ENCODE results near the gene CITED4.

The CITED4 gene

GRCh38 chr1:40847023-40847745, 15.0 kb downstream of the CITED4 start:
- Histone ChIP-seq H2AFZ (ENCODE audit: low read length) (no peak overlapping the region), H3K4me3 (ENCODE audit: low read depth, low read length, poor library complexity, severe bottlenecking) (no peak overlapping the region), H3K9me3 (ENCODE audit: low read length) (no peaks in the 10 kb centered on the region), H3K4me1 (ENCODE audit: insufficient read depth, low read length, severe bottlenecking) (peaks cover 5% of the 10 kb centered on the region), H3K9ac (ENCODE audit: low read length) (no peak overlapping the region), H3K9me2 (ENCODE audit: low read depth, low read length) (no peaks in the 10 kb centered on the region), H3K36me3 (ENCODE audit: insufficient read depth, low read length) (no peaks in the 10 kb centered on the region), H3K79me2 (ENCODE audit: insufficient read depth, low read length) (no peaks in the 10 kb centered on the region), H3K27me3 (ENCODE audit: insufficient read depth, low read length) (peaks cover 6% of the 10 kb centered on the region; the same call in 1 of the 2 replicates), H3F3A (ENCODE audit: insufficient read depth, low read length) (no peaks in the 10 kb centered on the region), H4K20me1 (ENCODE audit: insufficient read depth, low read length) (no peaks in the 10 kb centered on the region), H3K4me2 (ENCODE audit: low read length) (no peak overlapping the region), H3K27ac (ENCODE audit: low read depth, low read length, poor library complexity, severe bottlenecking) (no peak overlapping the region)
- TF ChIP-seq CTCF (IDR thresholded peaks at IDR 0.05; ENCODE audit: low read length) (no peak), EZH2 (IDR thresholded peaks at IDR 0.05; ENCODE audit: borderline replicate concordance, low read length) (no peak)

- Histone ChIP-seq H3K79me2 (ENCODE audit: insufficient read depth, low read length) (no peaks in the 10 kb centered on the region), H3K4me3 (ENCODE audit: low read depth, low read length, poor library complexity, severe bottlenecking) (no peak overlapping the region), H3K4me1 (ENCODE audit: insufficient read depth, low read length, severe bottlenecking) (peaks cover 5% of the 10 kb centered on the region), H3F3A (ENCODE audit: insufficient read depth, low read length) (no peaks in the 10 kb centered on the region), H3K9ac (ENCODE audit: low read length) (no peak overlapping the region), H3K27me3 (ENCODE audit: insufficient read depth, low read length) (peaks cover 6% of the 10 kb centered on the region; the same call in 1 of the 2 replicates), H4K20me1 (ENCODE audit: insufficient read depth, low read length) (no peaks in the 10 kb centered on the region), H3K9me2 (ENCODE audit: low read depth, low read length) (no peaks in the 10 kb centered on the region), H3K27ac (ENCODE audit: low read depth, low read length, poor library complexity, severe bottlenecking) (no peak overlapping the region), H3K9me3 (ENCODE audit: low read length) (no peaks in the 10 kb centered on the region), H2AFZ (ENCODE audit: low read length) (no peak overlapping the region), H3K36me3 (ENCODE audit: insufficient read depth, low read length) (no peaks in the 10 kb centered on the region), H3K4me2 (ENCODE audit: low read length) (no peak overlapping the region)
- no peak for TF ChIP-seq CTCF (IDR thresholded peaks at IDR 0.05; ENCODE audit: low read length)
- no peak for TF ChIP-seq EZH2 (IDR thresholded peaks at IDR 0.05; ENCODE audit: borderline replicate concordance, low read length)
Measured at GRCh38 chr1:40845895-40846294, 16.3 kb downstream of the CITED4 start.

GRCh38 chr1:40844887-40845878, 17.0 kb downstream of the CITED4 start:
- H3K9me3 ChIP-seq (ENCODE audit: low read length), result no peaks in the 10 kb centered on the region
- H3K9ac ChIP-seq (ENCODE audit: low read length), result no peak overlapping the region
- H2AFZ ChIP-seq (ENCODE audit: low read length), result no peak overlapping the region
- H3F3A ChIP-seq (ENCODE audit: insufficient read depth, low read length), result no peaks in the 10 kb centered on the region
- H3K27ac ChIP-seq (ENCODE audit: low read depth, low read length, poor library complexity, severe bottlenecking), result no peak overlapping the region
- TF ChIP-seq EZH2 (IDR thresholded peaks at IDR 0.05; ENCODE audit: borderline replicate concordance, low read length) (no peak), CTCF (IDR thresholded peaks at IDR 0.05; ENCODE audit: low read length) (no peak)
- no peaks in the 10 kb centered on the region for H4K20me1 ChIP-seq (ENCODE audit: insufficient read depth, low read length)
- no peak overlapping the region for H3K4me3 ChIP-seq (ENCODE audit: low read depth, low read length, poor library complexity, severe bottlenecking)
- H3K36me3 ChIP-seq (ENCODE audit: insufficient read depth, low read length), result no peaks in the 10 kb centered on the region
- no peaks in the 10 kb centered on the region for H3K9me2 ChIP-seq (ENCODE audit: low read depth, low read length)
- no peaks in the 10 kb centered on the region for H3K79me2 ChIP-seq (ENCODE audit: insufficient read depth, low read length)
- H3K4me2 ChIP-seq (ENCODE audit: low read length), result no peak overlapping the region
- peaks cover 6% of the 10 kb centered on the region; the same call in 1 of the 2 replicates for H3K27me3 ChIP-seq (ENCODE audit: insufficient read depth, low read length)
- H3K4me1 ChIP-seq (ENCODE audit: insufficient read depth, low read length, severe bottlenecking), result peaks cover 5% of the 10 kb centered on the region
